Osteocyte (in vitro differentiated cells): ENCODE data around the gene UBQLN1. TPM values are rescaled to one million over a fixed set of nuclear protein-coding genes. Genes with fewer than 3 reads are reported as not detected.

Source experiments
- DNase-seq: peaks from one replicate; pipeline ENCODE4 v3.0.0; 2021; ENCODE audit warnings: mixed read lengths; ENCODE audit not compliant: unreplicated experiment; ENCODE audit errors: extremely low spot score
- H3K27ac Mint-ChIP-seq: one replicate; pipeline ENCODE4 v1.8.0; 2021; ENCODE audit warnings: mild to moderate bottlenecking, mixed read lengths; ENCODE audit not compliant: unreplicated experiment
- H3K27me3 Mint-ChIP-seq: one replicate; pipeline ENCODE4 v1.8.0; 2021; ENCODE audit warnings: mixed read lengths; ENCODE audit not compliant: unreplicated experiment
- H3K36me3 Mint-ChIP-seq: one replicate; pipeline ENCODE4 v1.8.0; 2021; ENCODE audit warnings: mixed read lengths; ENCODE audit not compliant: unreplicated experiment
- H3K4me1 Mint-ChIP-seq: one replicate; pipeline ENCODE4 v1.8.0; 2021; ENCODE audit warnings: mixed read lengths; ENCODE audit not compliant: unreplicated experiment
- H3K4me3 Mint-ChIP-seq: one replicate; pipeline ENCODE4 v1.8.0; 2021; ENCODE audit warnings: mild to moderate bottlenecking, moderate library complexity, mixed read lengths; ENCODE audit not compliant: unreplicated experiment
- H3K9me3 Mint-ChIP-seq: one replicate; pipeline ENCODE4 v1.8.0; 2021; ENCODE audit warnings: mixed read lengths; ENCODE audit not compliant: unreplicated experiment
- total RNA-seq: library from RNA; stranded (reverse); gene quantifications from 2 replicates; pipeline ENCODE4 v1.2.1, GENCODE V29; 2021
- TF ChIP-seq, protein P1 (sequence below): fragments of 200-600 bp; sonication (generic); IDR thresholded peaks from 2 replicates; pipeline ENCODE4 v1.5.0; 2021; ENCODE audit warnings: antibody characterized with exemption, mild to moderate bottlenecking, moderate library complexity

The UBQLN1 gene
- total RNA-seq, 1 donor from 2014 or later = 76.1 TPM

DNA sequence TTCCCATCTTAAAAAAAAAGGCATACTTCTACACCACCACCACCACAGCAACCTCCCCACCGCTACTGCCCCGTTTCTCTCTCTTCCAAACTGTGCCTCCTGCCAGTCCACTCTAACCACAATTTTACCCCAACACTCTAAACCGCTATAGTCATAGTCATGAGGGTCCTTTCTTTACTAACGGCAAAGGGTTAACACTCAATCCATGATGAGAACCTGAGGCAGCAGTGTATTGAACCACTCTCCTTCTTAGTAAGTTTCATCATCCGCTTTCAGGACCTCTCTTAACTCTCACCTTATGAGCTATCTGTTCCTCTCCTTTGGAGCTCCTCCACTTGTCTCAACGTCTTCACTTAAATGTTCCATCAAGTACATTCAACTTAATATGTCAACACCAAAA is 50.8 kb downstream of the UBQLN1 start:
- Mint-ChIP-seq H3K9me3 (peaks cover 3% of the 10 kb centered on the region), H3K4me3 (no peak overlapping the region), H3K36me3 (peaks cover 46% of the 10 kb centered on the region), H3K27me3 (no peaks in the 10 kb centered on the region), H3K27ac (no peak overlapping the region), H3K4me1 (no peaks in the 10 kb centered on the region)
- no peak for DNase-seq
- TF ChIP-seq, protein P1, sequence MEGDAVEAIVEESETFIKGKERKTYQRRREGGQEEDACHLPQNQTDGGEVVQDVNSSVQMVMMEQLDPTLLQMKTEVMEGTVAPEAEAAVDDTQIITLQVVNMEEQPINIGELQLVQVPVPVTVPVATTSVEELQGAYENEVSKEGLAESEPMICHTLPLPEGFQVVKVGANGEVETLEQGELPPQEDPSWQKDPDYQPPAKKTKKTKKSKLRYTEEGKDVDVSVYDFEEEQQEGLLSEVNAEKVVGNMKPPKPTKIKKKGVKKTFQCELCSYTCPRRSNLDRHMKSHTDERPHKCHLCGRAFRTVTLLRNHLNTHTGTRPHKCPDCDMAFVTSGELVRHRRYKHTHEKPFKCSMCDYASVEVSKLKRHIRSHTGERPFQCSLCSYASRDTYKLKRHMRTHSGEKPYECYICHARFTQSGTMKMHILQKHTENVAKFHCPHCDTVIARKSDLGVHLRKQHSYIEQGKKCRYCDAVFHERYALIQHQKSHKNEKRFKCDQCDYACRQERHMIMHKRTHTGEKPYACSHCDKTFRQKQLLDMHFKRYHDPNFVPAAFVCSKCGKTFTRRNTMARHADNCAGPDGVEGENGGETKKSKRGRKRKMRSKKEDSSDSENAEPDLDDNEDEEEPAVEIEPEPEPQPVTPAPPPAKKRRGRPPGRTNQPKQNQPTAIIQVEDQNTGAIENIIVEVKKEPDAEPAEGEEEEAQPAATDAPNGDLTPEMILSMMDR = no peak

DNA sequence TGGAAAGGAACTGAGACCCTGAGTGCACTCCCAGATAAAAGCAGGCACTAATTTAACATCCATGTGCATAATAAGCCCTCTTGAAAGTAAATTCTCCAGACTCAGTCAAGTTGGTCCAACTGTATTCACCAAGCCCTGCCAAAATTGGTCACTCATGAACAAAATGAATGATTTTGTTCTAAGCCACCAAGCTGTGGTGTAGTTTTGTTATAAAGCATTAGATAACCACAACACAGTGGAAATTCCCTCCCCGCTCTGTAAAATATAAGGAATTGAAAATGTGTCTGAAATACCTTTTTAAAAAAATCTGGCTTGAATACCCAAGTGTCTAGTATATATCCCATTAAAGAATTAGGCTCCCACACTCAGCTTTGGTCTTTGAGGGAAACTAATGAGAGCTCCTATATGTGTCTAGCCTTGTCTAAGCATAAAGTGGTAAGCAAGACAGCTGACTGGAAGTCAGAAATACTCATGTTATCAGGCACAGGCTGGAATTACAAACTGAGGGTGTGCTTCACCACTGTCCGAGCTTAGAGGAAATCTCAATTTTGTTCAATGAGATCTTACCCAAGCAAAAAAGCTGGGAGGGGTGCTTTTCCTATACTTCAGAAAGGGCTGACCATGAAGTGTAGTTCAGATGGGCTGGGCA is 51.6 kb downstream of the UBQLN1 start:
- Mint-ChIP-seq H3K36me3 (peaks cover 49% of the 10 kb centered on the region), H3K27ac (no peak overlapping the region), H3K4me1 (no peaks in the 10 kb centered on the region), H3K9me3 (peaks cover 3% of the 10 kb centered on the region), H3K27me3 (no peaks in the 10 kb centered on the region), H3K4me3 (no peak overlapping the region)
- TF ChIP-seq, protein P1 = no peak
- DNase-seq = no peak

DNA sequence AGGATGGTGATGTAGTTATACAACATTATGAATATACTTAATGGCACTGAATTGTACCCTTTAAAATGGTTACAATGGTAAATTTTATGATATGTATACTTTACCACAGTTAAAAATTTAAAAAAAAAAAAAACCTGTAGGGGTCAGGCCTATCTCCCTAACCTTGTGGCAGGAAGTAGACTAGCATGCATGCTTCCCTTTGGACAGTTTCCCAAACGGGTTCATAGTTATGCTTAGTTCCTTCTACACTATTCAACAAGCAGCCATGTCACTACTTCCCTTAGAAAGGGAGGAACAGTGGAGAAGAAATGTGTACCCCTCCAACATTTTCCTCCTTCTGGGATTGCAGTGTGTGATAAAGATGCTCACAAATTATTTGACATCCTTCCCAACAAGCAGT is 52.3 kb downstream of the UBQLN1 start:
- Mint-ChIP-seq H3K4me3 (no peak overlapping the region), H3K36me3 (peaks cover 52% of the 10 kb centered on the region), H3K9me3 (peaks cover 3% of the 10 kb centered on the region), H3K4me1 (no peaks in the 10 kb centered on the region), H3K27ac (no peak overlapping the region), H3K27me3 (no peaks in the 10 kb centered on the region)
- TF ChIP-seq, protein P1 = no peak
- no peak for DNase-seq

DNA sequence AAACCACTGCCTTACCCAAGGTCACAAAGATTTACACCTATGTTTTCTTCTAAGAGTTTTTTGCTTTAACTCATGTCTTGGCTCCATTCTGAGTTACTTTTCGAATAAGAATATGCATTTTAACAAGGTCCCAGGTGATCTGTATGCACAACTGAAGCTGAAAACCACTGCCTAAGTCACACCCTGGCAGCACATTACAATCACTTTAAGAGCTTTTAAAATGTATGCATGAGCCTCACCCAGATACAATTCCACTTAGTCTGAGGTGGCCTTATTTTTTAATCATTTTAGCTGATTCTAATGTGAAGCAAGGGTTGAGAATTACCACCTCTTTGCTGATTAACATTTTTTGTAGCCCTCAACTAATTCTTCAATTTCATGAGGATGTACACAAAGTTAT is 55.3 kb downstream of the UBQLN1 start:
- Mint-ChIP-seq H3K9me3 (peaks cover 3% of the 10 kb centered on the region), H3K27ac (no peak overlapping the region), H3K4me1 (no peaks in the 10 kb centered on the region), H3K36me3 (peaks cover 44% of the 10 kb centered on the region), H3K4me3 (no peak overlapping the region), H3K27me3 (no peaks in the 10 kb centered on the region)
- TF ChIP-seq, protein P1 = no peak
- DNase-seq = no peak

DNA sequence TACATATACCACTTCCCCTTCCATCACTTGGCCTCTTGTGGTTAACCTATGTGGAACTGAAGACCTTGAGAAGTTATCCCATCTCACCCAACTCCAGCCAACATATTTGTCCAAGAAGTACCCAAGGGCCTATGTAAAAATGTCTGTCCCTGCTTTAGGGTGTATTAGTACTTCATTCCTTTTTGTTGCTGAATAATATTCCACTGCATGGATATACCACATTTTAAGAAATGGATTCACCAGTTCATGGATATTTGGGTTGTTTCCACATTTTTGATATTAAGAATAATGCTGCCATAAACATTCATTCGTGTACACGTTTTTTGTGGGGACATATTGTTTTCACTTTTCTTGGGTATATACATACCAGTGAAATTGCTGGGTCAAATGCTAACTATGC is 56.2 kb downstream of the UBQLN1 start:
- DNase-seq = no peak
- no peaks in the 10 kb centered on the region for H3K4me1 Mint-ChIP-seq
- H3K9me3 Mint-ChIP-seq = peaks cover 3% of the 10 kb centered on the region
- no peaks in the 10 kb centered on the region for H3K27me3 Mint-ChIP-seq
- H3K27ac Mint-ChIP-seq = no peak overlapping the region
- H3K4me3 Mint-ChIP-seq = no peak overlapping the region
- TF ChIP-seq, protein P1 = no peak
- H3K36me3 Mint-ChIP-seq = peaks cover 44% of the 10 kb centered on the region
